HG03095 (cell line): ENCODE data around the gene MTOR.
"Not testable (repeated sequence)": the region's sequence is repeated elsewhere in the genome, so short reads cannot be mapped to it uniquely, and the experiment has no call there.

ENCODE experiments used
- ATAC-seq: cut with Tn5 transposase; IDR thresholded peaks from one replicate; pipeline ENCODE4 v1.9.1; 2021; ENCODE audit warnings: moderate library complexity; ENCODE audit not compliant: unreplicated experiment

MTOR gene

GRCh38 chr1:11068600-11069473 lies 193.5 kb downstream of the MTOR start:
- no peak for ATAC-seq

- no peak for ATAC-seq
Observed at GRCh38 chr1:11067716-11068599, 194.4 kb downstream of the MTOR start.

GRCh38 chr1:11065796-11066195 lies 196.6 kb downstream of the MTOR start:
- no peak for ATAC-seq

- no peak for ATAC-seq
Observed at GRCh38 chr1:11064942-11065341, 197.4 kb downstream of the MTOR start.

GRCh38 chr1:11063937-11064537 lies 198.3 kb downstream of the MTOR start:
- not testable (repeated sequence) for ATAC-seq

GRCh38 chr1:11062965-11063401 lies 199.4 kb downstream of the MTOR start:
- no peak for ATAC-seq

GRCh38 chr1:11061652-11062365 lies 200.5 kb downstream of the MTOR start:
- ATAC-seq: no peak

GRCh38 chr1:11059968-11060830 lies 202.2 kb downstream of the MTOR start, which contains the start of gene SRM:
SRM (minus strand) TSS chr1:11060018; CDS start chr1:11059943, 75 bp downstream.
- peak; percentile 83 for ATAC-seq

GRCh38 chr1:11059155-11059967 lies 203.0 kb downstream of the MTOR start:
- ATAC-seq: peak; percentile 3

GRCh38 chr1:11058595-11059154 lies 203.7 kb downstream of the MTOR start:
- ATAC-seq: no peak

- ATAC-seq: no peak
Observed at GRCh38 chr1:11058026-11058425, 204.3 kb downstream of the MTOR start.

GRCh38 chr1:11057477-11057876 lies 204.9 kb downstream of the MTOR start:
- no peak for ATAC-seq
